A549 (cell line): ENCODE data around the gene GPLD1. TPM values are rescaled to one million over a fixed set of nuclear protein-coding genes. Genes with fewer than 3 reads are reported as not detected.

Source experiments
- ATAC-seq, 2 experiments: fragments of 200-7000 bp in 1 of 2; fragments of >200 bp in 1 of 2; cut with Nextera tagmentation in 1 of 2; cut with Tn5 transposase in 1 of 2; 3 replicates each; pipeline versions ENCODE4 v1.8.0 to v1.9.1; 2018 to 2020; ENCODE audit warnings: mild to moderate bottlenecking in 1 of 2, moderate library complexity in 1 of 2
- CTCF ChIA-PET: fragments of 300-600 bp; sonication (Branson Sonifier 250); formaldehyde crosslinking; extraction: SDS; loops from one replicate; lab custom pipeline; 2021; ENCODE audit warnings: antibody characterized with exemption, inconsistent platforms; lab: Yijun Ruan, JAX
- POLR2A ChIA-PET: fragments of 350-600 bp; formaldehyde crosslinking; extraction: SDS; loops from one replicate; lab custom pipeline; 2021; ENCODE audit warnings: antibody characterized with exemption, inconsistent platforms; lab: Yijun Ruan, JAX
- DNase-seq, 2 experiments: peaks; one replicate each; pipeline versions ENCODE4 v3.0.0 to v3.0.0-alpha.2; 2011 to 2016; ENCODE audit warnings: low read depth in 1 of 2, low spot score in 1 of 2
- FAIRE-seq: peaks from 2 replicates; lab custom pipeline; 2011; peaks lifted over from hg19 to GRCh38; lab: Jason Lieb, UNC
- H3K27ac ChIP-seq, 2 experiments: fragments of >200 bp; sonication (Bioruptor Twin); formaldehyde crosslinking; 3 replicates each; pipeline ENCODE4 v1.5.1; 2016 to 2017
- H3K4me1 ChIP-seq: fragments of >200 bp; sonication (Bioruptor Twin); formaldehyde crosslinking; 3 replicates; pipeline ENCODE4 v1.6.1; 2016
- H3K4me2 ChIP-seq: fragments of >200 bp; sonication (Bioruptor Twin); formaldehyde crosslinking; 3 replicates; pipeline ENCODE4 v1.6.1; 2016
- H3K4me3 ChIP-seq: fragments of >200 bp; sonication (Bioruptor Twin); formaldehyde crosslinking; 3 replicates; pipeline ENCODE4 v1.5.1; 2016
- H3K9me3 ChIP-seq: fragments of >200 bp; sonication (Bioruptor Twin); formaldehyde crosslinking; 3 replicates; pipeline ENCODE4 v1.6.1; 2016
- BHLHE40 ChIP-seq: IDR thresholded peaks from 2 replicates; pipeline ENCODE4 v1.6.1; 2012; ENCODE audit warnings: low read depth, low read length, inconsistent platforms
- CEBPB ChIP-seq, 2 experiments: fragments of >200 bp in 1 of 2; sonication (Bioruptor Twin) in 1 of 2; formaldehyde crosslinking in 1 of 2; IDR thresholded peaks; 2 replicates each; pipeline ENCODE4 v1.6.1; 2012 to 2016
- CHD4 ChIP-seq: fragments of 200-600 bp; sonication (generic); IDR thresholded peaks from 2 replicates; pipeline ENCODE4 v1.6.1; 2016; ENCODE audit warnings: antibody characterized with exemption, mild to moderate bottlenecking, borderline replicate concordance
- CTCF ChIP-seq: fragments of >200 bp; sonication (Bioruptor Twin); formaldehyde crosslinking; IDR thresholded peaks from 3 replicates; pipeline ENCODE4 v1.5.1; 2016
- E2F6 ChIP-seq: IDR thresholded peaks from 2 replicates; pipeline ENCODE4 v1.6.1; 2012; ENCODE audit warnings: low read depth, borderline replicate concordance
- EHF ChIP-seq: fragments of 250-450 bp; sonication (Bioruptor Pico); IDR thresholded peaks from 2 replicates; pipeline ENCODE4 v1.5.0; 2020; ENCODE audit warnings: mild to moderate bottlenecking
- EP300 ChIP-seq, 2 experiments: fragments of >200 bp; sonication (Bioruptor Twin); formaldehyde crosslinking; IDR thresholded peaks; 2 replicates in 1 of 2; 3 replicates in 1 of 2; pipeline ENCODE4 v1.6.1; 2016 to 2017
- HOXA7 ChIP-seq: fragments of 250-450 bp; sonication (Bioruptor Pico); IDR thresholded peaks from 2 replicates; pipeline ENCODE4 v1.5.0; 2020; ENCODE audit warnings: mild to moderate bottlenecking, moderate library complexity
- HOXB13 ChIP-seq: fragments of 250-450 bp; sonication (Bioruptor Pico); IDR thresholded peaks from 2 replicates; pipeline ENCODE4 v1.5.0; 2020; ENCODE audit warnings: low read depth, mild to moderate bottlenecking, moderate library complexity
- HOXB5 ChIP-seq: fragments of 250-450 bp; sonication (Bioruptor Pico); IDR thresholded peaks from 2 replicates; pipeline ENCODE4 v1.5.0; 2020; ENCODE audit warnings: mild to moderate bottlenecking, moderate library complexity
- JUN ChIP-seq, 2 experiments: fragments of >200 bp; sonication (Bioruptor Twin); formaldehyde crosslinking; IDR thresholded peaks; 2 replicates in 1 of 2; 3 replicates in 1 of 2; pipeline ENCODE4 v1.6.1; 2016 to 2017
- JUNB ChIP-seq: fragments of >200 bp; sonication (Bioruptor Twin); formaldehyde crosslinking; IDR thresholded peaks from 2 replicates; pipeline ENCODE4 v1.6.1; 2016
- NR3C1 ChIP-seq: fragments of >200 bp; sonication (Bioruptor Twin); formaldehyde crosslinking; IDR thresholded peaks from 3 replicates; pipeline ENCODE4 v1.6.1; 2017
- POLR2AphosphoS2 ChIP-seq: conservative IDR thresholded peaks from 2 replicates; pipeline ENCODE4 v1.6.1; 2012; ENCODE audit warnings: low read length, improper control_type of control experiment, inconsistent platforms
- RARB ChIP-seq: fragments of 250-450 bp; sonication (Bioruptor Pico); IDR thresholded peaks from 2 replicates; pipeline ENCODE4 v1.8.0; 2021; ENCODE audit warnings: mild to moderate bottlenecking, moderate library complexity
- TFCP2L1 ChIP-seq: fragments of 250-450 bp; sonication (Bioruptor Pico); IDR thresholded peaks from 2 replicates; pipeline ENCODE4 v1.5.0; 2021; ENCODE audit warnings: mild to moderate bottlenecking
- TP53 ChIP-seq: fragments of 250-450 bp; sonication (Bioruptor Pico); IDR thresholded peaks from 2 replicates; pipeline ENCODE4 v1.5.0; 2021; ENCODE audit warnings: mild to moderate bottlenecking, moderate library complexity
- ZC3H11A ChIP-seq: fragments of 450-650 bp; IDR thresholded peaks from 2 replicates; pipeline ENCODE4 v1.6.1; 2014; ENCODE audit warnings: antibody characterized with exemption, mild to moderate bottlenecking
- ZFP36 ChIP-seq: fragments of 450-650 bp; IDR thresholded peaks from 2 replicates; pipeline ENCODE4 v1.6.1; 2014; ENCODE audit warnings: borderline replicate concordance; ENCODE audit not compliant: partially characterized antibody
- ZNF302 ChIP-seq: fragments of 250-450 bp; sonication (Bioruptor Pico); IDR thresholded peaks from 2 replicates; pipeline ENCODE4 v1.9.0; 2021; ENCODE audit warnings: inconsistent platforms, mild to moderate bottlenecking, moderate library complexity
- ZSCAN20 ChIP-seq: fragments of 250-450 bp; sonication (Bioruptor Pico); IDR thresholded peaks from 2 replicates; pipeline ENCODE4 v1.8.0; 2022; ENCODE audit warnings: mild to moderate bottlenecking, moderate library complexity
- WGBS: methylation state at CpG from one replicate; pipeline ENCODE4 v1.1.6; 2017; ENCODE audit errors: missing lambda C conversion rate; 5-methylcytosine and 5-hydroxymethylcytosine counted together
- polyA plus RNA-seq, 4 experiments: library from polyadenylated mRNA; depleted of rRNA in 3 of 4; stranded (reverse); fragments of >200 nt; fragmentation: RNase III in 1 of 4; extraction: RNeasy Plus Mini Kit Qiagen cat#74134 plus additional on column Dnase treatment in 1 of 4; gene quantifications; 2 replicates in 3 of 4; 3 replicates in 1 of 4; pipeline ENCODE4 v1.2.3, GENCODE V29; 2011 to 2017
- TF ChIP-seq, protein P1 (sequence below): fragments of >200 bp; sonication (Bioruptor Twin); formaldehyde crosslinking; IDR thresholded peaks from 3 replicates; pipeline ENCODE4 v1.6.1; 2016
- TF ChIP-seq, protein P2 (sequence below): fragments of 200-600 bp; sonication (generic); IDR thresholded peaks from 2 replicates; pipeline ENCODE4 v1.6.1; 2016; ENCODE audit warnings: antibody characterized with exemption, mild to moderate bottlenecking, moderate library complexity

The GPLD1 gene
- polyA plus RNA-seq, 2 of the 4 experiments (the other 2 are of a cell fraction): 1.3 to 2.6 TPM

GRCh38 chr6:24445704-24446103 is 43.7 kb downstream of the GPLD1 start (continued):
- TF ChIP-seq CHD4: no peak

DNA sequence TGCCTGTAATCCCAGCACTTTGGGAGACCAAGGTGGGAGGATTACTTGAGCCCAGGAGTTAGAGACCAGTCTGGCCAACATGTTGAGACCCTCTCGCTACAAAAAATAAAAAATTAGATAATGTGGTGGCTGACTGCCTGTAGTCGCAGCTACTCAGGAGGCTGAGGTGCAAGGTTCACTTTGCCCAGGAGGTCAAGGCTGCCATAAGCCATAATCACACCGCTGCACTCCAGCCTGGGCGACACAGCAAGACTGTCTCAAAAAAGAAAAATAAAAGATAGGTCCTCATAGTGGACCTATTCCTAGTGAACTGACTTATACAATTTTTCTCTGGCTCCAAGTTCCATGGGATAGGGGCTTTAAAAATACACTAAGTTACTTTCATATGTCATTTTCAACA is 44.8 kb downstream of the GPLD1 start:
- ChIA-PET POLR2A (no interaction called here), CTCF (no interaction called here)
- no peak overlapping the region for H3K4me2 ChIP-seq
- ATAC-seq (no peak), FAIRE-seq (no peak), DNase-seq (no peak)
- no peak overlapping the region for H3K4me3 ChIP-seq
- WGBS: 92% methylated on average over 4 of the region's 4 CpGs
- H3K27ac ChIP-seq: no peak overlapping the region
- no peaks in the 10 kb centered on the region for H3K9me3 ChIP-seq
- H3K4me1 ChIP-seq: no peaks in the 10 kb centered on the region
- no peak for TF ChIP-seq JUN (IDR thresholded peaks at IDR 0.05)
- no peak for TF ChIP-seq HOXB13
- TF ChIP-seq TP53 (CRISPR knock-in tag): no peak
- no peak for TF ChIP-seq ZC3H11A

DNA sequence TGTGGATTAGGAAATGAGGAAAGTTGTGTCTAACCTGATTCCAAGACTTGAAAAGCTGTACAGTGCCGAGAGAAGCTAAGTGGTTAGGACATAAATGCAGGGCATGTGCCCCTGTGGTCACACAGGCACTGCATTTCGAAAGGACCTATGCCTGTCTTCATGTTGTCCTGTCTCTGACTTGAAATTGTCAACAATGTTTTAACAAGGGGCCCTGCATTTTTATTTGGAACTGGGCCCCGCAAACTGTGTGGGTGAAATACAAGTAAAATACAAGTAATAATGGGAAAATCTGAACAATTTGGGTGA is 47.8 kb downstream of the GPLD1 start:
- POLR2A ChIA-PET: no interaction called here
- no peak overlapping the region for H3K27ac ChIP-seq
- 82% methylated on average over 3 of the region's 3 CpGs for WGBS
- H3K4me2 ChIP-seq: no peak overlapping the region
- H3K4me3 ChIP-seq: no peak overlapping the region
- CTCF ChIA-PET: no interaction called here
- ATAC-seq: no peak
- TF ChIP-seq EP300 (IDR thresholded peaks at IDR 0.05) (no peak), TFCP2L1 (no peak), RARB (CRISPR knock-in tag) (no peak), HOXB5 (CRISPR knock-in tag) (no peak), HOXA7 (CRISPR knock-in tag) (no peak), ZSCAN20 (CRISPR knock-in tag) (no peak), JUN (IDR thresholded peaks at IDR 0.05) (no peak), E2F6 (no peak), CTCF (no peak), EHF (CRISPR knock-in tag) (no peak), JUNB (no peak), POLR2AphosphoS2 (no peak), CEBPB (IDR thresholded peaks at IDR 0.05) (no peak), NR3C1 (no peak), HOXB13 (no peak), BHLHE40 (no peak), ZNF302 (CRISPR knock-in tag) (no peak), ZFP36 (no peak)
- TF ChIP-seq, protein P1, sequence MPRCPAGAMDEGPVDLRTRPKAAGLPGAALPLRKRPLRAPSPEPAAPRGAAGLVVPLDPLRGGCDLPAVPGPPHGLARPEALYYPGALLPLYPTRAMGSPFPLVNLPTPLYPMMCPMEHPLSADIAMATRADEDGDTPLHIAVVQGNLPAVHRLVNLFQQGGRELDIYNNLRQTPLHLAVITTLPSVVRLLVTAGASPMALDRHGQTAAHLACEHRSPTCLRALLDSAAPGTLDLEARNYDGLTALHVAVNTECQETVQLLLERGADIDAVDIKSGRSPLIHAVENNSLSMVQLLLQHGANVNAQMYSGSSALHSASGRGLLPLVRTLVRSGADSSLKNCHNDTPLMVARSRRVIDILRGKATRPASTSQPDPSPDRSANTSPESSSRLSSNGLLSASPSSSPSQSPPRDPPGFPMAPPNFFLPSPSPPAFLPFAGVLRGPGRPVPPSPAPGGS: no peak
- TF ChIP-seq, protein P2, sequence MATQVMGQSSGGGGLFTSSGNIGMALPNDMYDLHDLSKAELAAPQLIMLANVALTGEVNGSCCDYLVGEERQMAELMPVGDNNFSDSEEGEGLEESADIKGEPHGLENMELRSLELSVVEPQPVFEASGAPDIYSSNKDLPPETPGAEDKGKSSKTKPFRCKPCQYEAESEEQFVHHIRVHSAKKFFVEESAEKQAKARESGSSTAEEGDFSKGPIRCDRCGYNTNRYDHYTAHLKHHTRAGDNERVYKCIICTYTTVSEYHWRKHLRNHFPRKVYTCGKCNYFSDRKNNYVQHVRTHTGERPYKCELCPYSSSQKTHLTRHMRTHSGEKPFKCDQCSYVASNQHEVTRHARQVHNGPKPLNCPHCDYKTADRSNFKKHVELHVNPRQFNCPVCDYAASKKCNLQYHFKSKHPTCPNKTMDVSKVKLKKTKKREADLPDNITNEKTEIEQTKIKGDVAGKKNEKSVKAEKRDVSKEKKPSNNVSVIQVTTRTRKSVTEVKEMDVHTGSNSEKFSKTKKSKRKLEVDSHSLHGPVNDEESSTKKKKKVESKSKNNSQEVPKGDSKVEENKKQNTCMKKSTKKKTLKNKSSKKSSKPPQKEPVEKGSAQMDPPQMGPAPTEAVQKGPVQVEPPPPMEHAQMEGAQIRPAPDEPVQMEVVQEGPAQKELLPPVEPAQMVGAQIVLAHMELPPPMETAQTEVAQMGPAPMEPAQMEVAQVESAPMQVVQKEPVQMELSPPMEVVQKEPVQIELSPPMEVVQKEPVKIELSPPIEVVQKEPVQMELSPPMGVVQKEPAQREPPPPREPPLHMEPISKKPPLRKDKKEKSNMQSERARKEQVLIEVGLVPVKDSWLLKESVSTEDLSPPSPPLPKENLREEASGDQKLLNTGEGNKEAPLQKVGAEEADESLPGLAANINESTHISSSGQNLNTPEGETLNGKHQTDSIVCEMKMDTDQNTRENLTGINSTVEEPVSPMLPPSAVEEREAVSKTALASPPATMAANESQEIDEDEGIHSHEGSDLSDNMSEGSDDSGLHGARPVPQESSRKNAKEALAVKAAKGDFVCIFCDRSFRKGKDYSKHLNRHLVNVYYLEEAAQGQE: no peak
- FAIRE-seq: no peak
- H3K4me1 ChIP-seq: no peaks in the 10 kb centered on the region
- DNase-seq: no peak
- no peaks in the 10 kb centered on the region for H3K9me3 ChIP-seq
